Adrenal gland (tissue), 12 donors: ENCODE data around the gene SREBF2. TPM values are rescaled to one million over a fixed set of nuclear protein-coding genes. Genes with fewer than 3 reads are reported as not detected.

Source experiments
- DNase-seq, 7 donors: peaks; one replicate each; pipeline ENCODE4 v3.0.0-alpha.2; 2019 to 2020
- H3K27ac ChIP-seq, 5 donors: fragments of 200-600 bp; sonication (generic) in 4 of 5; 1 replicate in 3 of 5; 2 replicates in 2 of 5; pipeline versions ENCODE4 v1.5.1 to v1.8.0; 2016 to 2020; ENCODE audit warnings: mild to moderate bottlenecking in 1 of 5
- H3K27me3 ChIP-seq: fragments of 200-600 bp; 2 replicates; pipeline ENCODE4 v1.8.0; 2021
- H3K36me3 ChIP-seq, 2 donors: fragments of 200-600 bp; replicated peaks in 1 of 2; 1 replicate in 1 of 2; 2 replicates in 1 of 2; pipeline versions ENCODE4 v1.5.1 to v1.8.0; 2018 to 2022
- H3K4me1 ChIP-seq, 2 donors: fragments of 200-600 bp; replicated peaks in 1 of 2; 1 replicate in 1 of 2; 2 replicates in 1 of 2; pipeline versions ENCODE4 v1.5.1 to v1.8.0; 2018 to 2021
- H3K4me3 ChIP-seq, 4 donors: fragments of 200-600 bp; sonication (generic) in 3 of 4; one replicate each; pipeline ENCODE4 v1.5.1; 2016 to 2018
- H3K9me3 ChIP-seq, 3 donors: fragments of 200-600 bp; sonication (generic) in 1 of 3; replicated peaks in 1 of 3; 1 replicate in 2 of 3; 2 replicates in 1 of 3; pipeline versions ENCODE4 v1.5.1 to v1.8.0; 2016 to 2021
- CTCF ChIP-seq, 6 experiments: fragments of 450-650 bp in 4 of 6; fragments of 200-600 bp in 2 of 6; sonication (generic) in 1 of 6; IDR thresholded peaks; 1 replicate in 5 of 6; 2 replicates in 1 of 6; pipeline versions ENCODE4 v1.5.1 to v1.8.0; 2016 to 2021; ENCODE audit warnings: antibody characterized with exemption in 6 of 6, mild to moderate bottlenecking in 2 of 6, moderate library complexity in 1 of 6
- POLR2A ChIP-seq, 2 donors: fragments of 450-650 bp; IDR thresholded peaks; one replicate each; pipeline ENCODE4 v1.6.1; 2017; ENCODE audit warnings: antibody characterized with exemption in 2 of 2, mild to moderate bottlenecking in 2 of 2, moderate library complexity in 1 of 2
- WGBS, 4 donors: extraction: QIAGEN DNeasy Blood & Tissue Kit in 2 of 4; methylation state at CpG; one replicate each; pipeline versions ENCODE4 v1.1.5 to v1.1.7; 2013 to 2017; 5-methylcytosine and 5-hydroxymethylcytosine counted together
- intact Hi-C, 2 donors: fragments of 100-400 bp; cut with DNase I; formaldehyde crosslinking; loops; one replicate each; pipeline versions ENCODE4 v1.14.1 to v1.15.0; 2022 to 2023
- polyA plus RNA-seq, 3 donors: library from polyadenylated mRNA; stranded (reverse); fragments of 200-250 nt in 2 of 3; fragments of 350-450 nt in 1 of 3; fragmentation: Illumina TruSeq in 1 of 3; extraction: RNeasy Lipid Tissue Mini Kit (QIAGEN cat#74804) in 1 of 3; gene quantifications; one replicate each; pipeline ENCODE4 v1.2.3, GENCODE V29; 2013 to 2014
- total RNA-seq, 9 donors: library from RNA; depleted of rRNA in 4 of 9; stranded (reverse); fragments of >200 nt in 4 of 9; fragments of 120-200 nt in 1 of 9; fragmentation: NEBNext Ultra II Directional in 1 of 9; extraction: Animal tissue kit (Norgen Biotek cat#: 25700) in 1 of 9; gene quantifications; one replicate each; pipeline versions ENCODE4 v1.1.0 to v1.2.4, GENCODE V29; 2013 to 2023
- donor health status: healthy with polysubstance abuse.
- donor health status: Bipolar disorder and iron deficiency.
- donor health status: DM: yes; HTN: yes; CAD: no.
- donor health status: DM: no; HTN: no; CAD: no.
- donor health status: DM: no; HTN: no; CAD: no.
- donor health status: DM: yes; HTN: yes; CAD: no.

SREBF2 gene
- total and polyA plus RNA-seq, 12 donors = 67.5 to 263 (median 149) TPM

DNA sequence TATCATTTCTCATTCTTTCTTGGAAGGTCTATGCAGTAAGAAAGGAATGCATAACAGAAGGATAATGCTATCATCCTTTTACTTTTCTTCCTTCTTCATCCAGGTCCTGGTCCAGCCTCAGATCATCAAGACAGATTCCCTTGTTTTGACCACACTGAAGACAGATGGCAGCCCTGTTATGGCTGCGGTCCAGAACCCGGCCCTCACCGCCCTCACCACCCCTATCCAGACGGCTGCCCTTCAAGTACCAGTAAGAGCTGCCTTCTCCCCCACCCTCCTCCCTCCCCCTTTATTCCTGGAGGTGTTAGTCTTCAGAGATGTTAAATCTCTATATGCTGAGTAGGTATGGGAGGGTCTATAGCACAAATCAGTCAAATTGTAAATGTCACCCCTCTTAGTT, 37.9 kb downstream of the SREBF2 start:
- Histone ChIP-seq H3K9me3 (no peaks in the 10 kb centered on the region), H3K27me3 (no peaks in the 10 kb centered on the region), H3K36me3 (peaks cover 0 to 92% of the 10 kb centered on the region in 2 donors), H3K27ac (peak overlapping the region in 1 of 5 donors; percentile 34), H3K4me3 (no peak overlapping the region), H3K4me1 (peaks cover 2 to 9% of the 10 kb centered on the region in 2 donors)
- DNase-seq = no peak
- intact Hi-C loops = no loop called here
- TF ChIP-seq POLR2A (IDR thresholded peaks at IDR 0.05) (no peak), CTCF (IDR thresholded peaks at IDR 0.05) (no peak)
- 36 to 69% (median 46%) methylated on average over 4 of the region's 4 CpGs for WGBS, 4 donors

DNA sequence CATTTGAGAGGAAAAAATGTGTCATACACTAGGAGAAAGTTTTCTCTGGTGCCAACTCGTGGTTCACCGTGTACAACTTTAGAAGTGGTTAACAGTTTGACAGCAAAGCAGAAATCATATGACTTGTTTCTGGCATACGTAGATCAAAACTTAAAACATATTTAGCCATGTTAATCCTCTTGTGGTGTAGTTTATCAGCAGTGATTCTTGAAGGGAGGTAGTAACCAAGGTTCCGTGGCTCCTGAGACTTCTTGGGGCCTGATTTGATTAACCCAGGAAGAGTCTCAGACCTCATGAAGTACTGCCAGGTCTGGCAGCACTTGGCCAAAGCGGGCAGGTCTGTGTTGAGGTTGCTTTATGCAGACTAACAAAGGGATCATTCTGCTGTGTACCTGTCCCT, 40.5 kb downstream of the SREBF2 start:
- TF ChIP-seq CTCF (IDR thresholded peaks at IDR 0.05) = no peak
- TF ChIP-seq POLR2A (IDR thresholded peaks at IDR 0.05) = no peak
- no peaks in the 10 kb centered on the region for H3K9me3 ChIP-seq
- intact Hi-C loops = no loop called here
- H3K4me1 ChIP-seq = peaks cover 17 to 21% of the 10 kb centered on the region in 2 donors
- 48 to 65% (median 58%) methylated on average over 4 to 5 of the region's 5 CpGs for WGBS, 4 donors
- peaks cover 0 to 92% of the 10 kb centered on the region in 2 donors for H3K36me3 ChIP-seq
- peak overlapping the region in 3 of 5 donors; percentile 22 to 77 (median 73) for H3K27ac ChIP-seq
- peak in 1 of 7 donors; percentile 61 for DNase-seq
- H3K27me3 ChIP-seq = no peaks in the 10 kb centered on the region
- no peak overlapping the region for H3K4me3 ChIP-seq

DNA sequence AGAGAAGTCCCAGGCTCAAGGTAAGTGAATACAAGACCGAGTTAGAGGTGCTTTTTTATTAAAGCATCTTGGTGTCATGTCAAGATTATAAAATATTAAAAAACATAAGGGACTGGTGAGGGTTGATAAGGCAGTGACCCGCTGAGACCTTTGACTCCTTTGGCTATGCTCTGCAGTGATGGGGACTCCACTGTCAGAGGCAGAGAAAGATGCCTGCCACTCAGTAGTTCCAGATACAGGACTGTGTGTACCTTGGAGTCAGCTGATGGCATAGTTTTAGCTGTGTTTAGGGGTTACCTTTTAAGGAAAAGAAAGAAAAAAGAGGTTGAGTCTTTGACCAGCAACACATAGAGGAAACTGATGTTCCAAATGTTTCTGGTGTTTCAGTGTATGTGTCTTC, 41.2 kb downstream of the SREBF2 start:
- Histone ChIP-seq H3K4me1 (peaks cover 17 to 21% of the 10 kb centered on the region in 2 donors), H3K9me3 (no peaks in the 10 kb centered on the region), H3K4me3 (no peak overlapping the region), H3K36me3 (peaks cover 0 to 92% of the 10 kb centered on the region in 2 donors), H3K27me3 (no peaks in the 10 kb centered on the region), H3K27ac (peak overlapping the region in 1 of 5 donors; percentile 77)
- 84 to 91% (median 89%) methylated on average over 2 of the region's 2 CpGs for WGBS, 4 donors
- no peak for DNase-seq
- intact Hi-C loops = no loop called here
- TF ChIP-seq POLR2A (IDR thresholded peaks at IDR 0.05) = no peak
- no peak for TF ChIP-seq CTCF (IDR thresholded peaks at IDR 0.05)

GRCh38 chr22:41875531-41876270, 42.8 kb downstream of the SREBF2 start:
- Histone ChIP-seq H3K4me1 (peaks cover 17 to 21% of the 10 kb centered on the region in 2 donors), H3K9me3 (no peaks in the 10 kb centered on the region), H3K27me3 (no peaks in the 10 kb centered on the region), H3K27ac (peak overlapping the region in 3 of 5 donors; percentile 44 to 77 (median 64)), H3K4me3 (no peak overlapping the region), H3K36me3 (peaks cover 0 to 93% of the 10 kb centered on the region in 2 donors)
- TF ChIP-seq CTCF (IDR thresholded peaks at IDR 0.05) = no peak
- no peak for TF ChIP-seq POLR2A (IDR thresholded peaks at IDR 0.05)
- intact Hi-C loops = no loop called here
- 59 to 65% (median 62%) methylated on average over 10 of the region's 10 CpGs for WGBS, 4 donors
- DNase-seq = peak in 2 of 7 donors; percentile 56 to 62
